GM21576 (cell line): ENCODE measurements around the gene CLCN1.
A peak's percentile ranks its signal among the peaks of the same experiment; 100 is the strongest.

ENCODE experiments used
- ATAC-seq: cut with Tn5 transposase; IDR thresholded peaks from one replicate; pipeline ENCODE4 v1.9.1; 2021; ENCODE audit warnings: mild to moderate bottlenecking, moderate library complexity; ENCODE audit not compliant: unreplicated experiment

CLCN1 gene

GRCh38 chr7:143292876-143293275, 23.0 kb upstream of the CLCN1 start:
- no peak for ATAC-seq

GRCh38 chr7:143295870-143296269, 20.0 kb upstream of the CLCN1 start:
- no peak for ATAC-seq

GRCh38 chr7:143296686-143297085, 19.2 kb upstream of the CLCN1 start:
- ATAC-seq: no peak

- no peak for ATAC-seq
Observed at GRCh38 chr7:143299346-143299745, 16.6 kb upstream of the CLCN1 start.

- ATAC-seq: peak; percentile 76
Observed at GRCh38 chr7:143299840-143300239, 16.1 kb upstream of the CLCN1 start.

GRCh38 chr7:143300959-143301935, 14.7 kb upstream of the CLCN1 start:
- no peak for ATAC-seq

GRCh38 chr7:143303733-143304132, 12.2 kb upstream of the CLCN1 start:
- no peak for ATAC-seq

GRCh38 chr7:143304938-143305337, 11.0 kb upstream of the CLCN1 start:
- no peak for ATAC-seq

GRCh38 chr7:143305423-143306070, 10.4 kb upstream of the CLCN1 start:
- no peak for ATAC-seq

GRCh38 chr7:143308632-143309031, 7.3 kb upstream of the CLCN1 start:
- no peak for ATAC-seq

GRCh38 chr7:143314127-143314526, 1.8 kb upstream of the CLCN1 start:
- no peak for ATAC-seq

- ATAC-seq: no peak
Observed at GRCh38 chr7:143316492-143316891, 581 bp downstream of the CLCN1 start.

- ATAC-seq: no peak
Observed at GRCh38 chr7:143318661-143319060, 2.8 kb downstream of the CLCN1 start.

GRCh38 chr7:143320620-143321019, 4.7 kb downstream of the CLCN1 start:
- no peak for ATAC-seq

GRCh38 chr7:143321242-143321641, 5.3 kb downstream of the CLCN1 start:
- no peak for ATAC-seq

GRCh38 chr7:143321734-143322133, 5.8 kb downstream of the CLCN1 start:
- ATAC-seq: no peak

- no peak for ATAC-seq
Observed at GRCh38 chr7:143322760-143323633, 7.1 kb downstream of the CLCN1 start.

GRCh38 chr7:143323653-143324052, 7.7 kb downstream of the CLCN1 start:
- ATAC-seq: no peak

GRCh38 chr7:143325240-143325639, 9.3 kb downstream of the CLCN1 start:
- no peak for ATAC-seq

- ATAC-seq: no peak
Observed at GRCh38 chr7:143327903-143328302, 12.0 kb downstream of the CLCN1 start.
